ENCODE measurements around the gene METTL25.
"Not testable (repeated sequence)": the region's sequence is repeated elsewhere in the genome, so short reads cannot be mapped to it uniquely, and the experiment has no call there.

Gene METTL25, protein sequence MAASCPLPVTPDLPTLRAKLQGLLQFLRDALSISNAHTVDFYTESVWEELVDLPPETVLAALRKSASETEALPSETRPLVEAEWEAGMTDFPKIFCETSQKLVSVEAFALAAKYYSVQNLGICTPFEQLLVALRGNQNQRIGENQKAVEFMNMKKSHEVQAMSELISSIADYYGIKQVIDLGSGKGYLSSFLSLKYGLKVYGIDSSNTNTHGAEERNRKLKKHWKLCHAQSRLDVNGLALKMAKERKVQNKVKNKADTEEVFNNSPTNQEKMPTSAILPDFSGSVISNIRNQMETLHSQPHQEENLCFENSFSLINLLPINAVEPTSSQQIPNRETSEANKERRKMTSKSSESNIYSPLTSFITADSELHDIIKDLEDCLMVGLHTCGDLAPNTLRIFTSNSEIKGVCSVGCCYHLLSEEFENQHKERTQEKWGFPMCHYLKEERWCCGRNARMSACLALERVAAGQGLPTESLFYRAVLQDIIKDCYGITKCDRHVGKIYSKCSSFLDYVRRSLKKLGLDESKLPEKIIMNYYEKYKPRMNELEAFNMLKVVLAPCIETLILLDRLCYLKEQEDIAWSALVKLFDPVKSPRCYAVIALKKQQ

DNA sequence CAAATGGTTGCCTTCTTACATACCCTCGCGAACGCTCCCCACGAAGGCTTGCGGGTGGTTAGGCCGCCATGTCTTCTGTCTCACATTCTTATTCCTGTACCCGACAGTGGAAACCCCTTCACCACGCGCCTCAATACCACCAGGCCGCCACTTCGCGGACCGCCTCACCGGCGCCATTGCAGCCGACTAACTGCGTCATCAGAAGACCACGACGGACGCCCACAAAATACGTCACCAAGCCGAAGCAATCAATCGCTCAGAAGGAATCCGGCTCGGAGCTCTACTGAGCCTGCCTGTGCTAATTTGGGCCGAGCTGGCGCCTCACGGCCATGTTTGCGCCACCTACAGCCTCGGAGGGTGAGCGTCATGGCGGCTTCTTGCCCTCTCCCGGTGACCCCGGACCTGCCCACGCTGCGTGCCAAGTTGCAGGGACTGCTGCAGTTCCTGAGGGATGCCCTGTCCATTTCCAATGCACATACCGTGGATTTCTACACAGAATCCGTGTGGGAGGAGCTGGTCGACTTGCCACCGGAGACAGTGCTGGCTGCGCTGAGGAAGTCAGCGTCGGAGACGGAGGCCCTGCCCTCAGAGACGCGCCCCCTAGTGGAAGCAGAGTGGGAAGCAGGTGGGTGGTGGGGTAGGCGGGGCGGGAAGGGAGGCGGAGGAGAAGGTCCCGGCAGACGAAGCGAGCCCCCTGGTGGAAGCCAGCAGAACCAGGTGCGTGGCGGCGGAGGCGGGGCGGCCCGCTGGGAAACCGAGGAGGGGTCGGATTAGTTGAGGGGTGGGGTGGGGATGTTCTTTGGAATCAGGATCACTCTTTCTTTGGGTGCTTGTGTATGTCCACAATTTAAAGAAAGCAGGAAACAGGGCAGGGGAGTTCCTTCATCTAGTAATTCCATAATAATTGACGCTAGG is at the start of gene METTL25, which contains the start of gene CCDC59:
Gene METTL25, plus strand, starts transcription at position 330 of the 915 bp plus-strand sequence. Its CDS starts 37 bp downstream, at position 367.
Gene CCDC59, minus strand, starts transcription at position 188 of the 915 bp plus-strand sequence. Its CDS starts 11 bp downstream, at position 177.
- DNase-seq = peak; percentile 93 to 95

DNA sequence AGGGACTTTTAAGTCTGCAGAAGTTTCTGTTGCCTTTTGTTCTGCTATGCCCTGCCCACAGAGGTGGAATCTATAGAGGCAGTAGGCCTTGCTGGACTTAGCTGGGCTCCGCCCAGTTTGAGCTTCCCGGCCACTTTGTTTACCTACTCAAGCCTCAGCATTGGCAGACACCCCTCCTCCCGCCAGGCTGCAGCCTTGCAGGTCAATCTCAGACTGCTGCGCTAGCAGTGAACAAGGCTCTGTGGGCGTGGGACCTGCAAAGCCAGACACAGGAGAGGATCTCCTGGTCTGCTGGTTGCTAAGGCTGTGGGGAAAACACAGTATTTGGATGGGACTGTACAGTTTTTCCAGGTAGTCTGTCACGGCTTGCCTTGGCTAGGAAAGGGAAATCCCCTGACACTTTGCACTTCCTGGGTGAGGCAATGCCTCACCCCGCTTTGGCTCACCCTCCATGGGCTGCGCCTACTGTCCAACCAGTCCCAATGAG is 43.9 kb upstream of the METTL25 start:
- DNase-seq = no peak

DNA sequence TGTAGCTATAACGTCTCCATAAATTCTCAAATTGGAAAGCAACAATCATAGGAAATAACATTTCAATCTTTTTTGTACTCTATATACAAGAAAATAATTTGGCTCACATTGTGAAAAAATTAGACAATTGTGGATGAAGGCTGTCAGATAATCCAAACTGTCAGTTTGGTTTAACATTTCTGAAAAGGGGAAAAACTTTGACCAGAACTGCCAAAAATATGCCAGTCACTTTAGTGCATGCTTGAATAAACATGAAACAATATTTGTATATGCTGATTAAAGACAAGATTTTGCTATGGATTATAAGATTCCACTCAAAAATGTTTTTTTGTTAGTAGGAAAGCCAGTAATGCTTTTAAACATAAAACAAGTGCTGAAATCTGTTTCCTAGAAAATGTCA is 39.1 kb upstream of the METTL25 start:
- DNase-seq = no peak

DNA sequence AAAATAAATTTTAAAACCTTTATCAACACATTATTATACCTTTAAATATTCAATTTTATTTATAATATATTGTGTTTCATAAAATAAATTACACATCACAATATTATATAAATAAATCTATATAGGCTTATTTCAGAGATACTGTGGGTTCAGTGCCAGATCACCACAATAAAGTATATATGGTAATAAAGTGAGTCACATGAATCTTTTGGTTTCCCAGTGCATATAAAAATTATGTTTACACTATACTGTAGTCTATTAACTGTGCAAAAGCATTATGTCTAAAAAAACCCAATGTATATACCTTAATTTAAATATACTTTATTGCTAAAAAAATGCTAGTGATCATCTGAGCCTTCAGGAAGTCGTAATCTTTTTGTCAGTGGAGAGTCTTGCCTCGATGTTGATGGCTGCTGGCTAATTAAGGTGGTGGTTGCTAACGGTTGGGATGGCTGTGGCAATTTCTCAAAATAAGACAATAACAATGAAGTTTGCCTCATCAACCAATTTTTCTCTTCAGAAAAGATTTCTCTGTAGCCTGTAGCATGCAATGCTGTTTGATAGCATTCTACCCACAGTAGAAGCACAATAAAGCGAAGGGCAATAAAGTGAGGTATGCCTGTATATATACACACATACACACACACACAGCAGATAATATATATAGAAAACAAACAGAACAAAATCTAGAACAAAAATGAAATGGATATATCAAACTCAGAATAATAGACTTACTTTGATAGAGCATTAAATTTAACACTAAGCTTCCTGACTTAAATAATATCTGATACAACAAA is 32.6 kb upstream of the METTL25 start:
- DNase-seq = no peak

DNA sequence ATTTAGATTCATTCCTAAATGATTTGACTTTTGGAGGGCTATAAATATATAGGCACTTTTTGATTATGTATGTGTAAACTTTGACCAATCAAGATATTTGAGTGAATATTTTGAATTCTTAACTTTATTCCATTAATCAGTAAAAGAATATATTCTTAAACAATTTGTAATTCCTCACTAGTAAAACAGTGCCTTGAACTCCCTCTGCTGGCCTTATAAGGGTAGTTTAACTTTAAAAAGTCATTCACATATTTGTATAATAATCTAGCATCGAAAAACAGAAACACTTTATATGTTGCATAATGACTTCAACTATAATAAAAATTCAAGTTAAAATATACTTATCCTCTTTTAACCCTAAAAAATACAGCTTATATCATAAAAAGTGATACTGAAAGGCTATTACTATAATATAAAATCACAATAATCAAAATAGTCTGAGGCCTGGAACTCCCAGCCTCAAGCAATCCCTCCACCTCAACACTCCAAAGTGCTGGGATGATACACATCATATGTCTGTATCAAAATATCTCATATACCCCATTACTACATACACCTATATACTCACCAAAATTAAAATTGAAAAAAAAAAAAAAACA is 31.3 kb upstream of the METTL25 start:
- DNase-seq = no peak

DNA sequence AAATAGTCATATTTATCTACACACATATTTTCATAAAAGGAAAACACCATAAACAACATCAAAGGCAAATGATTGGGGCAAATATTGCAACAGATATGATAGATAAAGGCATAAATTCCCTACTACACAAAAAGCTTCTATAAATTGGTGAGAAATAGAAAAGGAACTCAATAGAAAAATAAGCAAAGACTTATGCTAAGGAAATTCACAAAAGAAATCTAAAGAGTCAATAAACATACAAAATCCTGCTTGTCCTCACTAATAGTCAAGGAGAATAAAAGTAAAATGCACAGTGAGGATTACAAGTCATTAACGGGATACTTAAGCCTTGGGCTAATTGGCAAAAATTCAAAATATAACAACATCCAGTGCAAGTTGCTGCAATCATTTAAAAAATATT is 30.5 kb upstream of the METTL25 start:
- DNase-seq = no peak

DNA sequence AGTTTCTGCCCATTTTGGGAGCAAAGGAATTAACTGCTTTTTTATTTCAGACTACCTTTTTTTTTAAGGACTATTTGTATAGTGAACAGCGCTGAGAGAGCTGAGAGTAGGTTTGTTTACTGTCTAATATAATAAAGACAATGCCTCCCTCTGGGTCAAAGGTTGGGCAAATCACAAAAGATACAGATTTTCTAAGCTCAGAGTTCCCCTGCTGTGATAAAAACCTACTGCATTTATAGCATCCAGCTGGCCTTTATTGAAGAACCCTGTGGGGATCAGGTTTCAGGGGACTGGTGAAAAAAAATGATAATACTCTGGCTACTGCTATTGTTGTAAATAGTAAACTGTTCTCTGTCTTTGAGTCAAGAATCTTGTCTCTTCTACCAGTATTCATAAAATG is 28.8 kb upstream of the METTL25 start:
- DNase-seq = no peak

DNA sequence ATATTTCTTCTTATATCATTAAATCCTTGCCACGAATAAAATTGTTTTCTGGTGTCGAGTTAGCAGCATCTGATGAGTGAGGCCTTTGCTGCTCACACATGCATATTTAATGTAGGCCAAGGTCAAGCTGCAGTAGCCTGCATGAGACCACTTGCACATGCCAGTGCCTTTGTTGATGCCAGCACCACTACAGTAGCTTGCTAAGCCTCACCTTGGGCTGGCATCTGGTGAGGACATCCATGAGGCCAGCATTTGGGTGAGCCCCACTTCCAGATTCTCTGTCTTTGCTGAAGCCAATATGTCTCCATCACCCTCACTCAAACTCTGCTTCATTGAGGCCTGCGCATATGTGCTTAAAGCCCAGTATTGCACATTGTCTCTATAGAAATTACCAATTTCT is 8.2 kb upstream of the METTL25 start:
- DNase-seq = no peak

DNA sequence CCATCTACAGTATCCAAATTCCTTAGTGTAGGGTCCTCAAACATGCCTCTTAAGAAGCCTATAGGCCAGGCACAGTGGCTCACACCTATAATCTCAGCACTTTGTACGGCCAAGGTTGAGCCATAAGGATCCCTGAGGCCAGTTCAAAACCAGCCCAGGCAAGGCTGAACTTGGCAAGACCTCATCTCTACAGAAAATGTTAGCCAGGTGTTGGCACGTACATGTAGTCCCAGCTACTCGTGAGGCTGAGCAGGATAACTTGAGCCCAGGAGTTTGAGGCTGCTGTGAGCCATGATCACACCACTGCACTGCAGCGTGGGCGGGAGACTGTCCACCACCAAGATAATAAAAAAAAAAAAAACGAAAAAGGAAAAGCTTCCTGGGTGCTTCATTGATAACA is 6.9 kb upstream of the METTL25 start:
- no peak for DNase-seq

DNA sequence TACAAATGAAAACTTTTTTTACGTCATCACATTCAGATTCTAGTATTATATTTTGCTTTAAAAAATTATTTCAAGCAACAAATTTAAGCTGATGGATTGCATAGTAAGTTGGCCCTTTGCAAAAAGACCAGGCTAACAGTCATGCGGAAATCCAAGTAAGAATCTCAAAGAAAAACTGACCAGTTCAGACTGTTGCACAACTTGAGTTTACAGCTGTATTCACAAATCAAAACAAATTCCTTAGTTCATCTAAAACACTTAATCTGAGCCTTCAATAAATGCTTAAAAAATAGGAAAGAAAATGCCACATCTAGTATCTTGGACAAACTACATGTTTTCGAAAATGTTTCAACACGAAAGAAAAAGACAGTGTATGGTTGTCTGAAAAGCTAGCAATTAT is 989 bp upstream of the METTL25 start:
- no peak for DNase-seq

DNA sequence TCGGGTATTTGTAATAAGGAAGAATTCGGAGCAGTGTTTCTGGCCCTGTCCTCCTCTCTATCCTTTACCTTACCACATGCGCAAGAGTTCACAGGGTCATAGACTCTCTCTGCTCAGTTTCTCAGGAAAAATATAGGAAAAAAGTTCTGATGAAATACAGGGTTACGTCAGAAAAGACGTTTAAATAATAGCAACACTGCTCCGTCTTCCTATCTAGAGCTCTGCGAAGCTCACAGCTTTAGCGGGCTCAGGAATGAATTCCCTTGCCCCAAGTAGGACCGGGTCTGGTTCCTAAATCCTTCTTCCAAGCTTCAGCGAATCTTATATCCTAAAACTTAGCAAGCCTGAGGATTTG is 507 bp upstream of the METTL25 start:
- no peak for DNase-seq

DNA sequence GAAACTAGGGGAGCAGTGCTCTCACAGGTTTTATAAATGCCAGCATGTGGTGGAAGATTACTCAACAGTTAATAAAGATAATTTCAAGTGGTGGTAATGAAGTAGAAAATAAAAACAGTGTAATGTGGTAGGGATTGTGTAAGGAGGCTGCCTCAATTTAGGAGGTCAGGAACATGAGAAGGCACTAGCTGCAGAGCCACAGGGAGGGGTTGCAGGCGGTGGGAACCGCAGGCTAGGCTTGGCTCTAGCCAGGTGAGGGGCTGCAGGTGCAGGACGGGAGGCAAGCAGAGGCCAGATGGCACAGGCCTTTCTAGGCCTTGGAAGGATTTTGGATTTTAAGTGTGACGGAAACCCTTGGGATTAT is 768 bp downstream of the METTL25 start:
- no peak for DNase-seq

DNA sequence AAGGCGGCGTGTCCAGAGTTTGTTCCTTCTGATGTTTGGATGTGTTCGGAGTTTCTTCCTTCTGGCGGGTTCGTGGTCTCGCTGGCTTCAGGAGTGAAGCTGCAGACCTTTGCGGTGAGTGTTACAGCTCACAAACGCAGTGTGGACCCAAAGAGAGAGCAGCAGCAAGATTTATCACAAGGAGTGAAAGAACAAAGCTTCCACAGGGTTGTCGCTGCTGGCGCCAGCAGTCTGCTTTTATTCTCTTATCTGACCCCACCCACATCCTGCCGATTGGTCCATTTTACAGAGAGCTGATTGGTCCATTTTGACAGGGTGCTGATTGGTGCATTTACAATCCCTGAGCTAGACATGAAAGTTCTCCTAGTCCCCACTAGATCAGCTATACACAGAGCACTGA is 2.5 kb downstream of the METTL25 start:
- DNase-seq = not testable (repeated sequence)

DNA sequence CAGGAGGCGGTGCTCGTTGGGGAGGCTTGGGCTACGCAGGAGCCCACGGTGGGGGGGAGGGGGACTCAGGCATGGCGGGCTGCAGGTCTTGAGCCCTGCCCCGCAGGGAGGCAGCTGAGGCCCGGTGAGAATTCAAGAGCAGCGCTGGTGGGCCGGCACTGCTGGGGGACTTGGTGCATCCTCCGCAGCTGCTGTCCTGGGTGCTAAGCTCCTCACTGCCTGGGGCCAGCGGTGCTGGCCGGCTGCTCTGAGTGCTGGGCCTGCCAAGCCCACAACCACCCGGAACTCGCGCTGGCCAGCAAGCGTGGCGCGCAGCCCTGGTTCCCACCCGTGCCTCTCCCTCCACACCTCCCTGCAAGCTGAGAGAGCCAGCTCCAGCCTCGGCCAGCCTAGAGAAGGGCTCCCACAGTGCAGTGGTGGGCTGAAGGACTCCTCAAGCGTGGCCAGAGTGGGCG is 3.2 kb downstream of the METTL25 start:
- DNase-seq = no peak

DNA sequence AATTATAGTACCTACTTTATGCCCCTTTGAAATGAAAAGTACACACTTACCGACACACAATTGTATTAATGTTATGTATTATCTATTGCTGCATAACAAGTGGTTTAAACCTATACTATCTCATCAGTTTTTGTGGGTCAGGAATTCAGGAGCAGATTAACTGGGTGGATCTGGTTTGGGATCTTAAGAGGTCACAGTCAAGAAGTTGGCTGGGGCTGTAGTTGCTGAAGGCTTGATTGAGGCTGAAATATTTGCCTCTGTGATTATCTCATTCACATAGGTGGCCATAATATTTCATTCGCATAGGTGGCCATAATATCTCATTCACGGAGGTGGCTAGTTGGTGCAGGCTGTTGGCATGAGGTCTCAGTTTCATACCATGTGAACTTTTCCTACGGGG is 5.7 kb downstream of the METTL25 start:
- DNase-seq = no peak

DNA sequence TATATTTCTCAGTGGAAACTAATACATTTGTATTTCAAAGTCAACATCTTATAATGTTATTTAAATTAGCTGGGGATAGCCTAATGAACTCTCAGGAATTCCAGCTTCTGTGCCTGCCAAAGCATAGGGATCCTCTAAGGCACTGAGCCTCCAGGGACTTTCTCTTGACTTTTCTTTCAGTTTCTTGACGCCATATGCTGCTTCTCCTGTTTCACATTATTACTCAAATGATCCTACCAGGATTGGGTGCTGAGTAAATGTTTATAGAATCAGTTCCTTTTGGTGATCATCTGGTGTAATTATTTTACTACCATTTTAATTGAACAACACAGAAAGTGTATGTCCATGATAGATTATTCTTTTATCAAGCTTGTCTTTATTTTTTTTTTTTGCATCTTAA is 7.9 kb downstream of the METTL25 start:
- no peak for DNase-seq

DNA sequence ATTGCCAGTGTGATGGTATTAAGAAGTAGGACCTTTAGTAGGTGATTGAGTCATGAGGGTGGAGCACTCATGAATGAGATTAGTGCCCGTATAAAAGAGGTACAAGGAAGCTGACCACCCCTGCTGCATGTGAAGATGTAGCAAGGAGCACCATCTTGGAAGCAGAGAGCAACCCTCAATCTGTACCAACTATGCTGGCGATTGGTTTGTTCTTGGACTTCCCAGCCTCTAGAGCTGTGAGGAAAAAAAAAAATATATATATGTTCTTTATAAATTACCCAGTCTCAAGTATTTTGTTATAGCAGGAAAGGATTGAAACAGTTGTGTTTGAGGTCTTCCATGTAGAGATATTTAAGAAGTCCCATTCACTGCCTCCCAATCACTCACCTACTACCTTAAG is 16.9 kb downstream of the METTL25 start:
- DNase-seq = no peak

DNA sequence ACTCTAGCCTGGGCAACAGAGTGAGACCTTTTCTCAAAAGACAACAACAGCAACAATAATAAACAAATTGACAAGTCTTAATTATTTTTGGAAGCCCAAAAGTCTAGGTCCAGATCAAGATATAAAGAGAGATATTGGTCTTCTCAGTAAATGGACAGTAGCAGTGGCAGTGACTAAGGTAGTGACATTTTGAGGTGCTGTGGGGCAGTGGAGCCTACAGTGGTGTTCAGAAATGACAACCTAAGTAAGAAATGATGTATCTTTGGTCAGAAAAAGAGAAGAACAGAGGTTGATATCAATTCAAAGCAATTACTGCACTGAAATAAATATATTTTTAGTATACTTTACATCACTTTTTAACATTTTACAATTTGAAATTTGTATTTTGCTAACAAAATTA is 20.7 kb downstream of the METTL25 start:
- DNase-seq = no peak

DNA sequence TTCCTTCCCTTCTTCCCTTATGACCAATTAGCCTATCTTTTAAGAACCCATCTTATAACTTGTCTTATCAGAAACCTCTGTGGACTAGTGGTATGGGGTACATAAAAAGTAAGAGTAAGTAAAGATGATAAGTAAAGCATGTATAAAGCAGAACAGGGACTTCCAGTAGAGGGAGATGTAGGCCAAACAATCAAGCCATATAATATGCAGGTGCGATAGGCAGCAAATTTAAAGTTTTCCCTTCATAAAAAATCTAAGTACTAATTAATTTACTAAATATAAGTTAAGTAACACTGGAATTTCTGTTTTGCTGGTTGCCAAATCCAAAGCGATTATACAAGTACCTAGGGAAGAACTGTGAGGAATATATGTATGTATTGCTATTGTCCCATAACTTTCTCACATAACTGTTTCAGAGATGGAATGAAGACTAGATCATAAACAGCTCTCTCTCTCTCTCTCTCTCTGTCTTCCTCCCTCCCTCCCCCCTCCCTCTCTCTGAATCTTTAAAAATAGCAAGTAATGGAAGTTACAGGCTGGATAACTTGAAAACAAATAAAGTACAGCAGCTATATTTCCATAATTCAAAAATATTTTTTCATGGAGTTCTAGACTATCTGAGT is 25.7 kb downstream of the METTL25 start:
- DNase-seq = no peak

DNA sequence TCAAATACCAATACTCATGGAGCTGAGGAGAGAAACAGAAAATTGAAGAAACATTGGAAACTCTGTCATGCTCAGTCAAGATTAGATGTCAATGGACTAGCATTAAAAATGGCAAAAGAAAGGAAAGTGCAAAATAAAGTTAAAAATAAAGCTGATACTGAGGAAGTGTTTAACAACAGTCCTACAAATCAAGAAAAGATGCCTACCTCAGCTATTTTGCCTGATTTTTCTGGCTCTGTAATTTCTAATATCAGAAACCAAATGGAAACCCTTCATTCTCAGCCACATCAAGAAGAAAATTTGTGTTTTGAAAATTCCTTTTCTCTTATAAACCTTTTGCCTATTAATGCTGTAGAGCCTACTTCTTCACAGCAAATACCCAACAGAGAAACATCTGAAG is 40.5 kb downstream of the METTL25 start:
- no peak for DNase-seq

DNA sequence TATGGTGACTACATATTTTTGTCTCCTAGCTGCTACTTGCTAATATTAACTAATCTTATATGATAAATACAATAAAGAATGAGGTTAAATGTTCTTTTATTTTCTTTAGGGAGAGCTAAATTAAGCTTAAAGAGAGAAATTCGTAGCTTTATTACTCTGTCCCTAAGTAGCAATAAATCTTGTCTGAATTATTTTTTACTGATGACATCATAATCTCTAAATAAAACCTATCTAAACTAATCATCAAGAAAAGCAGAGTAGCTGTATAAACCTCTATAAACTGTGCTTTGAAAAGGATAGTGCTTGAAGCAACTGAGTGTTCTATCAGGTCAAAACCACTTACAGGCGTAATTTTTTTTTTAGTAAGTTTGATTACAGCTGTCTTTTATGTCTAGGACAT is 42.5 kb downstream of the METTL25 start:
- no peak for DNase-seq

DNA sequence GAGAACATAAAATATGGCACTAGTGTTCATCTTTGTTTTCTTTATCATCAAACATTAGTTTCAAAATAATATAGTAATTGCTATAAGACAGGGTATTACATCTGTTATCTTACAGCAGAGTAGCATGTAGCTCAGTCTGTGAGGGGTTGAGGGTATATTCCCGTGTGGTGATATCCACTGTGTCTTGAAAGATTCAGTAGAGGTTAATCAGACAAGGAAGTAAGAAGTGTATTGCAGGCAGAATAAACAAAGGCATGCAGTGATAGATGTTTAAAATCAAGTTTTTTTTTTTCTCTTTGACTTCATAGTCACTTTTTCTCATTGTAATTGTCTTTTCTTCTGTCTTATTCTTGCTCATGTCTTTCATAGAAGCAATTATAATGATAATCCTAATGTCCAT is 48.3 kb downstream of the METTL25 start:
- DNase-seq = no peak

All from bone marrow (tissue), 2 donors.